Hepatocyte (in vitro differentiated cells): ENCODE data around the gene MVB12B. TPM values are rescaled to one million over a fixed set of nuclear protein-coding genes. Genes with fewer than 3 reads are reported as not detected.

ENCODE experiments used
- DNase-seq: peaks from one replicate; pipeline ENCODE4 v3.0.0-alpha.2; 2016; ENCODE audit warnings: low spot score
- H2AFZ ChIP-seq: fragments of 200-600 bp; sonication (generic); 2 replicates; pipeline ENCODE4 v1.6.0; 2016; ENCODE audit warnings: antibody characterized with exemption, mild to moderate bottlenecking
- H3K27ac ChIP-seq: fragments of 200-600 bp; sonication (generic); 2 replicates; pipeline ENCODE4 v1.5.1; 2016; ENCODE audit warnings: mild to moderate bottlenecking
- H3K27me3 ChIP-seq: fragments of 200-600 bp; sonication (generic); 2 replicates; pipeline ENCODE4 v1.6.1; 2016
- H3K36me3 ChIP-seq: fragments of 200-600 bp; sonication (generic); replicated peaks from 2 replicates; pipeline ENCODE4 v1.5.1; 2016; ENCODE audit warnings: low read depth; ENCODE audit not compliant: insufficient read depth
- H3K4me1 ChIP-seq: fragments of 200-600 bp; sonication (generic); 2 replicates; pipeline ENCODE4 v1.5.1; 2016; ENCODE audit warnings: mild to moderate bottlenecking, moderate library complexity; ENCODE audit not compliant: insufficient read depth
- H3K4me2 ChIP-seq: fragments of 200-600 bp; sonication (generic); 2 replicates; pipeline ENCODE4 v1.6.0; 2016
- H3K4me3 ChIP-seq: fragments of 200-600 bp; sonication (generic); 2 replicates; pipeline ENCODE4 v1.5.1; 2016; ENCODE audit warnings: mild to moderate bottlenecking
- H3K79me2 ChIP-seq: fragments of 200-600 bp; sonication (generic); 2 replicates; pipeline ENCODE4 v1.6.0; 2017; ENCODE audit warnings: mild to moderate bottlenecking
- H3K9me2 ChIP-seq: fragments of 200-600 bp; sonication (generic); replicated peaks from 2 replicates; pipeline ENCODE4 v1.6.0; 2017; ENCODE audit warnings: mild to moderate bottlenecking; ENCODE audit not compliant: insufficient read depth
- H3K9me3 ChIP-seq: fragments of 200-600 bp; sonication (generic); 2 replicates; pipeline ENCODE4 v1.5.1; 2016; ENCODE audit warnings: low read depth, mild to moderate bottlenecking
- H4K20me1 ChIP-seq: fragments of 200-600 bp; sonication (generic); 2 replicates; pipeline ENCODE4 v1.6.0; 2016; ENCODE audit warnings: mild to moderate bottlenecking; ENCODE audit not compliant: insufficient read depth, poor library complexity, severe bottlenecking
- CTCF ChIP-seq: fragments of 200-600 bp; sonication (generic); IDR thresholded peaks from 2 replicates; pipeline ENCODE4 v1.5.1; 2016; ENCODE audit warnings: antibody characterized with exemption, mild to moderate bottlenecking; ENCODE audit not compliant: poor library complexity
- EZH2 ChIP-seq: fragments of 200-600 bp; sonication (generic); IDR thresholded peaks from 2 replicates; pipeline ENCODE4 v1.6.1; 2016; ENCODE audit warnings: antibody characterized with exemption, mild to moderate bottlenecking, borderline replicate concordance
- EZH2phosphoT487 ChIP-seq: fragments of 200-600 bp; sonication (generic); IDR thresholded peaks from one replicate; pipeline ENCODE4 v1.6.1; 2018; ENCODE audit warnings: antibody characterized with exemption, mild to moderate bottlenecking, low read depth, moderate library complexity; ENCODE audit not compliant: unreplicated experiment, severe bottlenecking
- WGBS: methylation state at CpG from one replicate; pipeline ENCODE4 v1.1.6; 2016; ENCODE audit warnings: low lambda C conversion rate; ENCODE audit errors: missing lambda C conversion rate; 5-methylcytosine and 5-hydroxymethylcytosine counted together
- polyA plus RNA-seq: library from polyadenylated mRNA; unstranded; fragments of >200 nt; fragmentation: Nextera tagmentation; extraction: Ambion mirVana; gene quantifications from 2 replicates; pipeline ENCODE4 v1.2.1, GENCODE V29; 2016
- total RNA-seq: library from RNA; depleted of rRNA; stranded (reverse); fragments of >200 nt; gene quantifications from 2 replicates; pipeline ENCODE4 v1.2.3, GENCODE V29; 2014

The MVB12B gene
- total and polyA plus RNA-seq, 2 experiments from 2014 or later: 11.8 to 12.1 TPM

GRCh38 chr9:126398403-126399058, 71.9 kb downstream of the MVB12B start:
- peak; percentile 98 for TF ChIP-seq CTCF
- TF ChIP-seq EZH2: no peak
- no peak for TF ChIP-seq EZH2phosphoT487

GRCh38 chr9:126399251-126399650, 72.6 kb downstream of the MVB12B start:
- H3K9me3 ChIP-seq: no peaks in the 10 kb centered on the region
- H3K4me1 ChIP-seq: no peaks in the 10 kb centered on the region
- H3K27ac ChIP-seq: no peak overlapping the region
- H3K4me2 ChIP-seq: no peak overlapping the region
- H3K9me2 ChIP-seq: no peaks in the 10 kb centered on the region
- no peak overlapping the region for H3K4me3 ChIP-seq
- no peak for DNase-seq
- no peak overlapping the region for H2AFZ ChIP-seq
- no peaks in the 10 kb centered on the region for H3K27me3 ChIP-seq
- no peaks in the 10 kb centered on the region for H3K79me2 ChIP-seq
- H4K20me1 ChIP-seq: no peaks in the 10 kb centered on the region
- TF ChIP-seq EZH2phosphoT487 (no peak), EZH2 (no peak), CTCF (no peak)
- WGBS: 94% methylated on average over 8 of the region's 8 CpGs
- peaks cover 3% of the 10 kb centered on the region for H3K36me3 ChIP-seq

More at GRCh38 chr9:126398403-126399058, 71.9 kb downstream of the MVB12B start:
- Histone ChIP-seq H4K20me1 (no peaks in the 10 kb centered on the region), H3K79me2 (no peaks in the 10 kb centered on the region), H3K4me2 (no peak overlapping the region), H3K27ac (no peak overlapping the region), H3K4me1 (no peaks in the 10 kb centered on the region), H3K9me3 (no peaks in the 10 kb centered on the region), H3K4me3 (no peak overlapping the region), H2AFZ (no peak overlapping the region), H3K36me3 (peaks cover 3% of the 10 kb centered on the region), H3K27me3 (no peaks in the 10 kb centered on the region), H3K9me2 (no peaks in the 10 kb centered on the region)
- peak; percentile 84 for DNase-seq
- WGBS: 29% methylated on average over 25 of the region's 25 CpGs

- H3K27me3 ChIP-seq: no peaks in the 10 kb centered on the region
- no peaks in the 10 kb centered on the region for H3K9me2 ChIP-seq
- H3K36me3 ChIP-seq: peaks cover 3% of the 10 kb centered on the region
- no peaks in the 10 kb centered on the region for H3K79me2 ChIP-seq
- no peaks in the 10 kb centered on the region for H4K20me1 ChIP-seq
- 98% methylated on average over 10 of the region's 10 CpGs for WGBS
- H3K9me3 ChIP-seq: no peaks in the 10 kb centered on the region
- H3K4me1 ChIP-seq: no peaks in the 10 kb centered on the region
- no peak for TF ChIP-seq CTCF
- no peak for TF ChIP-seq EZH2phosphoT487
- TF ChIP-seq EZH2: no peak
- no peak for DNase-seq
- H3K27ac ChIP-seq: no peak overlapping the region
- H3K4me3 ChIP-seq: no peak overlapping the region
- H3K4me2 ChIP-seq: no peak overlapping the region
- no peak overlapping the region for H2AFZ ChIP-seq
Measured at GRCh38 chr9:126399789-126400188, 73.2 kb downstream of the MVB12B start.

GRCh38 chr9:126400571-126400970, 73.9 kb downstream of the MVB12B start:
- H4K20me1 ChIP-seq: no peaks in the 10 kb centered on the region
- H3K9me2 ChIP-seq: no peaks in the 10 kb centered on the region
- 87% methylated on average over 11 of the region's 11 CpGs for WGBS
- no peaks in the 10 kb centered on the region for H3K36me3 ChIP-seq
- DNase-seq: no peak
- H3K4me3 ChIP-seq: no peak overlapping the region
- H3K4me2 ChIP-seq: no peak overlapping the region
- no peaks in the 10 kb centered on the region for H3K4me1 ChIP-seq
- TF ChIP-seq EZH2phosphoT487 (no peak), EZH2 (no peak), CTCF (no peak)
- no peaks in the 10 kb centered on the region for H3K9me3 ChIP-seq
- H3K27me3 ChIP-seq: no peaks in the 10 kb centered on the region
- H3K79me2 ChIP-seq: no peaks in the 10 kb centered on the region
- no peak overlapping the region for H3K27ac ChIP-seq
- no peak overlapping the region for H2AFZ ChIP-seq
